Erythroblast (primary cell): ENCODE data around the gene FANK1.

Experiments
- DNase-seq, 2 experiments: peaks; one replicate each; lab custom pipeline; 2025; lab: John Stamatoyannopoulos, UW
- GATA1 ChIP-seq: IDR thresholded peaks from 2 replicates; pipeline ENCODE4 v1.6.1; 2011; ENCODE audit warnings: low read depth, mild to moderate bottlenecking, control low read depth, low read length, moderate library complexity
- POLR2A ChIP-seq: IDR thresholded peaks from 2 replicates; pipeline ENCODE4 v1.6.1; 2011; ENCODE audit warnings: mild to moderate bottlenecking, low read length

FANK1 gene

DNA sequence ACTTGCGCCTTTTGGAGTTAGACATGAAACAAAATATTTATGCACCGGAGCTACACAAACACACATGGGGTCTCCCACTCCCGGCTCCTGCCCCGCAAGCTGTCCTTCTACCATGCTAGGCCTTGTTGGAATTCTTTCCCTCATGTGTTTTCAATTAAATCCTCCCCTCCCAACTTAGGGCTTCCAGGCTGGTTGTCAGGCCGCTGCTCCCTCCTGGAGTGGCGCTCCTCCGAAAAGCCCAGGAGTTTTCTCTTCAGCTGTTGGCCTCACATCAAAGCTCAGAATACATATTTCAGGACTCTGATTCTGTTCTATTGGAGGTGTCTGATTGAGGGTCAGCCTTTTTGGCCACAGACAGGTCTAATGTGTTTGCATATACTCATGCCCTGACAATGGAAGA lies 113.3 kb downstream of the FANK1 start:
- TF ChIP-seq POLR2A = no peak
- TF ChIP-seq GATA1 = no peak
- DNase-seq = no peak

GRCh38 chr10:126011995-126012394 lies 115.6 kb downstream of the FANK1 start:
- DNase-seq = no peak
- TF ChIP-seq GATA1 = no peak
- no peak for TF ChIP-seq POLR2A

DNA sequence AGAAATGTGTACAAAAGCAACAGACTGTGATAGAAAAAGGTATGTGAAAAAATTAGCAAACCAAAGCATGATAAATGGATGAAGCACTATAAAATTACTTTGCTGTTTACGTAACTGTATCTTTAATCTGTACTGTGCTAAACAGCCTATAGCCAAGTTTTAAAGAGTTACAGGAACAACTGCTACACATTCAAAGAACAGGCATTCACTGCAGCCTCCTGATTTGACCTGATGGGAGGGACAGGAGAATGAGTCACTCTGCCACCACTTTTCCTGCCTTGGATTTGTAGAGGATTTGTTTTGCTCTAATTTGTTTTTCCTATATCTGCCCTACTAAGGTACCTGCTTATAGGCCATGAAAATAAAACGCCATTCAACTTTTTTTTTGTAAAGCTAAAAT lies 116.1 kb downstream of the FANK1 start:
- no peak for DNase-seq

DNA sequence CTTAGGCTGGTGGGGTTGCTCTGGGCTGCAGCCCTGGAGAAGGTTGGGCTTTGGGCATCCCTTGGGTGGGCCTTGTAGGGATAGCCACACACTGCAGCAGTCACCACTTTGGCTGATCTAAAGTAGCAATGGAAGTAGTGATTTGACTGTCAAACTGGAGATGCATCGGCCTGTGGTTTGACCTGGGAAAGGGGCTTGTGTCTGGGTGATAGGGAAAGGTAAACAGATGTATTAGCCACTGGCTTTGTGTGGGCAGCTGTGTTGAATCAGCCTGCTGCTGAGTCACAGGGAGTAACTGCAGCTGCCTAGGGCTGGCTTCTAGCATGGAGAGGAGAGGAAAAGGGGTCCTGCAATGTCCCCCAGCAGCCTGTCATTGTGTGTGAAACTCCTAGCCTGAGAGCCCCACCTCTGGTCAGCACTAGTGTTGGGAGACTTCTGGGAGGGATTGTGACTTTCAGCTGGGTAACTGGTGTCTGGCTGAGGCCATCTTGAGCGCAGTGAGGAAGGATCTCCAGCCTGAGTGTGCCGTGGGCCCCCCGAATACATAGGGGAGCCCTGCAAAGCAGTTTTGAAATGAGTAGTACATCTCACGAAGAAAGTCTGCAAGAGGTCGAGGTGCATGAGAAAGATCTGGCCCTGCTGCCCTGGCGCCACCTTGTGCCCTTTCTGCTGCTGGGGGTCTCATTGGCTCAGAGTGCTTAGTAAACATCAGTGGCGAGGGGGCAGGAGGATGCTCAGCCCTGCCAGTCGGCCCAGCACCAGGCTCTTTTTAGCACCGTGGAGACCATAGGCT lies 117.3 kb downstream of the FANK1 start:
- TF ChIP-seq POLR2A (no peak), GATA1 (no peak)
- DNase-seq = peak; percentile 8 to 32

More for the DNA sequence above, 116.1 kb downstream of the FANK1 start:
- TF ChIP-seq POLR2A (no peak), GATA1 (no peak)

DNA sequence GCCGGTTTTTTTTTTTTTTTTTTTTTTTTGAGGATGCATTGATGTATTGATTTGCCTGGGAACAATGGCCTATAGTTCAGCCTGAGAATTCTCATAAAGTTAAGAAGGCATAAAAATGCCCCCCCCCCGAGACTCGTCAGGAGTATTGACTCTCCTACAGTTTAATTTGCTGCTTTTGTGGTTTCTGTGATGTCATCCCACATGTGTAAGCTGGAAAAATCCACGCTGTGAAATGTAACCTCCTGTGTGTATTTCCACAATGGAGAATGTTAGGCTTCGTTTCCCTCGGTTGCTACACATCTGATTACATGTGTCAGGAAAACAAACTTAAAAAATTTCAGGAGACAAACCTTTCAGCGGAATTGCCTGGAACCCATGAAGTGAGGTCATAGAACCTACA lies 117.9 kb downstream of the FANK1 start:
- no peak for TF ChIP-seq POLR2A
- no peak for TF ChIP-seq GATA1
- no peak for DNase-seq

DNA sequence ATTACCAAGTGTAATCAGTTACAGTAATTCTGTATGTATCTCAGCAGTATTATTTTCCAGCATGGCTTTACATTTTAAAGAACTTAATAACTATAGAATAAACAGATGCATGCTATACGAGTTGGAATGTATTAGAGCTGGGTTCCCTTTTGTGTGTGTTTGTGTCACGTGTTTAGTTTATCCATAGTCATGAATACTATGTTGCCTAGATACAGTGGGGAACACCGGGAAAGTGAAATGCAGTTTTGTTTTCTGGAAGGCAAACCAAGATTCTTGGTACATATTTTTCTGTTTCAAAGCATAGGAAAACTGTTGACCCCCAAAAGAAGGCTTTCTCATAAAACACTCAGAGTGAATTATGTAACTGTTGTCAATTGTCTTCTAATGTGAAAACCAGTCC lies 119.0 kb downstream of the FANK1 start:
- no peak for DNase-seq
- TF ChIP-seq POLR2A = no peak
- no peak for TF ChIP-seq GATA1

DNA sequence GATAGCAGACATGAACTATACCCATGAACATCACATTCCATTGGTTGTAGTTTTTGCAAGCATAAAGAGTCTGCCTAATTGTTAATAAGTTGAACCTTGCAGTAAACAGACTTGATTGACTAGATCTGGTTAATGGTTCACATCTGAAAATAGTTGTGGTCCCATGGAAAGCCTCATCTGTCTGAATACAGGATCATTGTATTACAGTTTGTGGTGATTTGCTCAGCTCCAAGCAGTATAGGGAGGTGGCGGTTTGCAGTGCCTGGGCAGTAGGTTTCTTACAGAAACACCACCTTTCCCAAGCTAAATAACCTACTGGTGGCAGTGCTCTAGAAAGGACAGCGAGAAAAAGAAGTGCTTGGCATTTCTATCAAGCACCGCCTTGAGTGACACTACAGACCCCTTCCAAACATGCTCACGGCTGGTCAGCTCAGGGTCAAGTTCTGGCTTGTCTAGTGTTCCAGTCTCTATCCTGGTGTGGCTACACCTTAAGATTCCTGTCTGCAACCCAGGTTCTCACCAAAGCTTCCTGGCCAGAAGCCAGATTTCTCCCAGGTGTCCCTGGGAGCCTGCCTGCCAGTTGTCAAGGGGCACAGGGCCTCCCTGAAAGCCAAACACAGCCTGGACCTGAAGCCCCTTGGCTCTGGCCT lies 119.9 kb downstream of the FANK1 start:
- no peak for DNase-seq
- TF ChIP-seq GATA1 (no peak), POLR2A (no peak)

- TF ChIP-seq POLR2A (no peak), GATA1 (no peak)
- no peak for DNase-seq
These were observed 120.5 kb downstream of the FANK1 start for GRCh38 chr10:126016882-126017281.

DNA sequence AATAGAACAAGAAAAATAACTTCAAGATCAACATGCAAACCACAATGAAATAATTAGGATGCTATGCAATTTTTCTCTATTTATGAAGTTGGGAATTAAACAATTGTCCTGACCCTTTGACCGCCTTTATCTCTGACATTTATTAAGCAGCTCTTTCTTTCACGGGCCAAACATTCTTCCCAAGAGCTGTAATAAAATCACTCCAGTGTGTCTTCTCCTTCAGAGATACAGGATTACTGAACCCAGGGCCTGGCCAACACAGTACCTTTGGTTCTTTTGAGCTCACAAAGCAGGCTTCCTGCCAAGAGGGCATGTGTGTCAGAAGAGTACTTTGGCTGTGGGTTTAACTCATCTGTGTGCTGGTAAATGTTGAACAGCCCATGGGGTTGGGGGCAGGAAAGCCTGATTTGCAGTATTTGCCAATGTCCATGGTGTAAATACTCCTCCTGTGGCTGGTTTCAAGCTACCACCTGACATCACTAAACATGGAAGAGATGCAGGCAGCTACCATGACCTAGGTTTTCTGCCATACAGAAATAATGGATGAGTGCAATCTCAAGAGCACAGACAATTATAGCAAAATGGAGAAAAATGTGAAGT lies 121.7 kb downstream of the FANK1 start:
- TF ChIP-seq GATA1 (no peak), POLR2A (no peak)
- no peak for DNase-seq

DNA sequence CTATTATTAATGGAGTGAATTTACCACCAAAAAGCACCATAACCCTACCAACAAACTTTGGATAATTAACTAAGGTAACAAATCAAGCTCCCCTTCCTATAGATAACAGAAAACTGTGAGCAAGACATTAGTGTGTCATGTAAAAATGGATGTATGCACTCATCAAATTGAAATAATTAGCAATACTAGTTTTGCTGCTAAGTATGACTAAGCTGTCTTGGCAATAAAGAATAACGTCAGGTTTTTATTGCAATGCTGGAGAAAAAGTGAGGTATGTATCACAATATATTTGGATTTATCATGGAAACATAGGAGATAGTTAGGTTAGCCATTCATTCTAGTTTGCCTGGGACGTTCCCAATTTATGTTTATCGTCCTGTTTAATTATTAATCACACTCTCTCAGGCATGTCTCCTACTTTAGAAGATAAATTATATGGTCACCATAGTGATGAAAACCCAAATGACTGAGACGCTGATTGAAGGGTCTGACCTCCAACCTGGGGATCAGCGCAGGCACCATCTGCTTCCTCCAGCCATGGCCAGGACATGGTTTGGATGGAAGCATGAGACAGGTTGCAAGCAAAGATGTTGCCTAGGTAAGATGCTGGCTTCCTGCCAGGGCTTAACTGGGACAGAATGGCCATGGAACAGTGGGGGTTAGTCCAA lies 125.6 kb downstream of the FANK1 start:
- no peak for TF ChIP-seq GATA1
- TF ChIP-seq POLR2A = no peak
- DNase-seq = no peak

- no peak for TF ChIP-seq GATA1
- no peak for TF ChIP-seq POLR2A
- no peak for DNase-seq
These were observed 126.5 kb downstream of the FANK1 start for GRCh38 chr10:126022841-126023240.

DNA sequence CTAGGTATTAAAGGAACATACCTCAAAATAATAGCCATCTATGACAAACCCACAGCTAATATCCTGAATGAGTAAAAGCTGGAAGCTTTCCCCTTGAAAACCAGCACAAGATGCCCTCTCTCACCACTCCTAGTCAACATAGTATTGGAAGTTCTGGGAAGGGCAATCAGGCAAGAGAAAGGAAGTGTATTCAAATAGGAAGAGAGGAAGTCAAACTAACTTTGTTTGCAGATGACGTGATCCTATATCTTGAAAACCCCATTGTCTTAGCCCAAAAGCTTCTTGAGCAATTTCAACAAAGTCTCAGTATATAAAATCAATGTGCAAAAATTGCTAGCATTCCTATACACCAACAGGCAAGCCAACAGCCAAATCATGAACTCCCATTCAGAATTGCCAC lies 131.3 kb downstream of the FANK1 start:
- no peak for TF ChIP-seq POLR2A
- no peak for TF ChIP-seq GATA1
- no peak for DNase-seq

DNA sequence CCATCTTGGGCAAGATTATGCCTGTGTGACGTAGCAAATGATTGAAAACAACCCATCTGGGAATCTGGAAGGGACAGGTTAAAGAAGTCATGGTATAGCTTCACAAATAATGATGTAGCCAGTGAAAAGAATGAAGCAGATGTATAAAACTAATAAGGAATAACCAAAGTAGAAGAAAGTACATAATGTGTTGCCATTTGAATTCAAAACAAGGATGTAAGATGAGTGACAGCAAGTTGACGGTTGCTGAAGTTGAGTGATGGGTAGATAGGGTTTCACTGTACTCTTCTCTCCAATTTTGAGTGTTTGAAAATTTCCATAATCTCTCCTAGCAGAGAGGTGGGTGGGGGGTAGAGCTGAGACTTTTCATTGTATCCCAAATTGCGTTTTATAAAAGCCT lies 133.6 kb downstream of the FANK1 start:
- no peak for DNase-seq
- TF ChIP-seq GATA1 (no peak), POLR2A (no peak)

DNA sequence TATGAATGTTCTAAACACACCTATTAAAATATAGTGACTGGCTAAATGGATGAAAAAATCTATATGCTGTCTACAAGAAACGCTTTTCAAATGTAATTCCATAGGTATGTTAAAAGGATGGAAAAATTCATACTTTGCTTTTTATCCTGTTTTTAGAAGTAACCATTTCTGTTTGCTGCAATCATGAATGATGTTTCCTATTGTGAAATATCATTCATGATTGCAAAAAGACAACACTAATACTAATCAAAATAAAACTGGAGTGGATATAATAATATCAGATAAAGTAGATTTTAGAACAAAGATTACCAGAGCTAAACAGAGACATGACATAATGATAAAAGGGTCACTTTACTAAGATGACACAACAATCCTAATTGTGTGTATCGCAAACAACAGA lies 138.2 kb downstream of the FANK1 start:
- TF ChIP-seq POLR2A = no peak
- TF ChIP-seq GATA1 = no peak
- no peak for DNase-seq
